Ecto neural progenitor cell (in vitro differentiated cells): ENCODE results near the gene PCOLCE2.
"Not testable (repeated sequence)": the region's sequence is repeated elsewhere in the genome, so short reads cannot be mapped to it uniquely, and the experiment has no call there.

Source experiments
- DNase-seq: peaks from one replicate; pipeline ENCODE4 v3.0.0-alpha.2; 2018; ENCODE audit warnings: low spot score

The PCOLCE2 gene

DNA sequence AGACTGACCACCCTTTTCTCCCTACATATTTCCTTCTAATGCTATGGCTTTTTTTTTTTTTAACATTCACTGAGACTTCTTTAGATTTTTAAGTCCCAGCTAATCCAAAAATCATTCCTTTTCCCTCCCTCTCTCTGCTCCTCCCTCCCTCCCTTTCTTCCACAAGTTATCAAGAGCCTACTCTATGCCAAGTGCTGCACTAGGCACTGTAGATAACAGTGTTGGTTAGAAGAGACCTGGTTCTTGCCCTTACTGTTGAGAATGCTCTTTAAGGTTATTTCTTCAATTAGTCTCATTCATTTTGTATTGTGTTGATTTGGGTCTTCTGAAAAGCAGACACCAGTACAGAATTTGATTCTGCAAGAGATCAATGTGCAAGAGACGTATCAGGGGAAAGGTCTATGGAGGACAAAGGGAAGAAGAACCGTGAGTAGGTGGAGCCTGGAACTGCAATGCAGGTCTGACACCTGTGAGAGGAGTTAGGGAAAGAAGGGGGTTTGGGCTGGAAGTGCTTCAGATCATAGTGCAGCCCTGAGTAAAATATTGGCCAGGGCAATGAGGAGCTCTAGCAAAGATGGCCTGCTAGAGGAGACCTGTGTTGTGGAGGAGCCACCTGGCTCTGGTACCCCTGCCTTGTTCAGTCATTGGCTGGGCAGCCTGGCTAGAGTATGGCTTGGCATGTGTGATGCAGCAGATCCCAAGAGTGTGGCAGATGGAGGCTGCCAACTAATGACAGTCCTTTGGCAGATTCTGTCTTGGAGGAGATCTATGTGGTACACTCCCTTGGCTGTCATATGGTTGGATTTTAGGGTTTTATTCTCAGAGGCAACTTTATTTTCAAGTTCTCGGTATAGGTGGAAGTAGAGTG lies 9.7 kb upstream of the PCOLCE2 start:
- no peak for DNase-seq

DNA sequence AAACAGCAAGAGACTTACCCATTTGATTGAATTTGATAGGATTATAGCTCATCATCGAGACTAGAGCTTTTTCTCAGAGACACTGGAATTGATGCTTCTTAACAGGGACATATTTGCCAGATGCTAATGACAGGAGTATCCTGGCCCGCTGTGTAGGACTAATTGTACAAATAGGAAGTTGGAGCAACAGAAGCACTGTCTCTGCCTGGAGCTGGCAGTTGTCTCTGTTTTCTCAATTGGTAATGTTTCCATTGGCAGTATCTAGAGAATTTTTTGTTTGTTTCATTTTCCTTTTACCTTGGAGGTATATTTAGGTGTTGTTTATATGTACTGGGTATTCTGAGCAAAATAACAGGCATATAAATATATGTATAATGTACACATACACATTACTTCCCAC lies 8.9 kb upstream of the PCOLCE2 start:
- DNase-seq = no peak

DNA sequence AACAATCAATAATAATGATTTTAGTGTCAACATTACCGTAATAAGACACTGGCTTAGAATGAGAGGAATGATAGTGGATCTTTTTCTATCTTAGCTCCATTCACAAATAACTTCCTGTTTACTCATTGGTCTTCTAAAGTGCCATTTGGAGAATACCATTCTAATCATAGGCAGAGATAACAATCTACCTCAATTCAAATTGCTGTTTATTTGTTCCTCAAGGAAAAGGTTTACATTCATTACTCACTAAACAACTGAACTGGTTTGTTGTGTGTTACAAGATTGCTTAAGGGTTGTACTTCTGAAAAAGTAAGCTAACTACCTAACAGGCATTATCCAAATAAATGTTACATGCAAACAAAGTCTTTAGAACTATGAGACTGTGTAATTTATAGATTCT lies 8.1 kb upstream of the PCOLCE2 start:
- no peak for DNase-seq

DNA sequence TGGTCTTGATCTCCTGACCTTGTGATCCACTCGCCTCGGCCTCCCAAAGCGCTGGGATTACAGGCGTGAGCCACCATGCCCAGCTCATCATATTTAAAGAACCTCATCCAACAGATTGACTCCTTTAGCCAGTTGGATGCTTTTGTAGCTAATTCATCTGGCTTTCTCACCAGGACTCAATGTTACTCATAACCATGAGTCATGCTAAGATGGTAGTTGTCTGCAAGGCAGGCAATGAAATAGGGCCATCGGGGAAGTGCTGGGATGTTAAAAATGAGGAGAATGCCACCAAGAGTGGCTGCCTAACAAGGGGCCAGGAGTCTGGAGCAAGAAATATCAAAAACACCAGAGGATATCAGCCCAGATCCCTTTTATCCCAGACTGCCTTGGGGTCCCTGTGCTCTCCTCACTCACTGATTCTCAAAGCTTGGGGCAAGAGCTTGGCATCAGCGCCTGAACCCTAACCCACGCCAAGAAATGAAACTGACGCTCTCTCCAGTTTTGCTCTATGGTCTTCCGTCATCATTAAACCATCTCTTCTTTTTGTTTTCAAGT lies 7.4 kb upstream of the PCOLCE2 start:
- DNase-seq = no peak

DNA sequence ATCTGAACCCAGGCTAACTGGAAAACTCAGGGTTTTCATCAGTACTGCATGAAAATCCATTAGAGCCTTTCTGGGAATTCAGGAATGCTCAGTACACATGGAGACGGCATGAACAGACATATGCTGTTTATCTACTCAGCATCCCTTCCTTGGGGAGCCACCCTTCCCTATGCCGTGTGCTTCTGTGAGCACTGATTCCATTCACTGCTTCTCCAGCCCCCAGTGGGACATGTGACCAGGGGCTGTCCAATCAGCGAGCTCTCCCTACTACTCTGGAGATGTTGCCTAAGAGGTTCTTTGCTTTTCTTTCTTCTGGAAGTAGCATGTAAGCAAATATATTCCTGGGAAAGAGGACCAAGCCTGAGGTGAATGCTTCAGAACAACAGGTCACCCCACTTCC lies 5.6 kb upstream of the PCOLCE2 start:
- no peak for DNase-seq

DNA sequence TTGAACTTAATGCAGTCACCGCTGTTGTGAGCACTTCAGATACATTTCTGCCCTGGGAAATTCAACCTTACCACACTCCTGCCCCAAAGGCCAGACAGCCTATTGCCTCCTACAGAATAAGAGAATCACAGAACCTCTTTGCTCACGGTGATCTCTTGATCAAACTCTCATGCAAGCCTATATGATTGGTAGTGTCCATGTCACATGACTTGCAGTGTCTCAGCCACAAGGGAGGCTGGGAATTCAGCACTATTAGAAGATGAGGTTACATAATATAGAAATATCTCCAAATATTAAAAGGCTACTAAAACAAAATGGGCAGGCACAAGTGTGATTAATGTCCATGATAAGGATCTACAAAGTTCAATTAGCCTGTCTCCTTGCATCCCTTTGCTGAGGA lies 3.8 kb upstream of the PCOLCE2 start:
- no peak for DNase-seq

DNA sequence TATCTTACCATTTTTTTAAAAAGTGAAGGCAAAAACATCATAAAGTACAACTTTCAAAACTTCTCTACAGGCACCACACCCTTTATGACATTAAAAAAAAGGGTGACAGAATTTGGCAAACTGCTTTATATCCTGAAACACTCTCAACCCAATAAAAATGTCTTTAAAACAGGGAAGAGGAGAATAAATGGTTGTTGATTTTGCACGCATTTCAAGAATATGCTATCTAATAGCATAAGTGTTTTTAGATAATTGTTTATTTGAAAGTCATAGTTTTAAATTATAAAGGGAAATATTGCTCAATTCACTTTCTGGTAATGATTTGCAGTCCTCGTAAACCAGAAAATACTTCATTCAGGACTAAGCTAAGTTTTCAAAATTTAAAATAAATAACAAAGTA lies 1.7 kb upstream of the PCOLCE2 start:
- DNase-seq = no peak

DNA sequence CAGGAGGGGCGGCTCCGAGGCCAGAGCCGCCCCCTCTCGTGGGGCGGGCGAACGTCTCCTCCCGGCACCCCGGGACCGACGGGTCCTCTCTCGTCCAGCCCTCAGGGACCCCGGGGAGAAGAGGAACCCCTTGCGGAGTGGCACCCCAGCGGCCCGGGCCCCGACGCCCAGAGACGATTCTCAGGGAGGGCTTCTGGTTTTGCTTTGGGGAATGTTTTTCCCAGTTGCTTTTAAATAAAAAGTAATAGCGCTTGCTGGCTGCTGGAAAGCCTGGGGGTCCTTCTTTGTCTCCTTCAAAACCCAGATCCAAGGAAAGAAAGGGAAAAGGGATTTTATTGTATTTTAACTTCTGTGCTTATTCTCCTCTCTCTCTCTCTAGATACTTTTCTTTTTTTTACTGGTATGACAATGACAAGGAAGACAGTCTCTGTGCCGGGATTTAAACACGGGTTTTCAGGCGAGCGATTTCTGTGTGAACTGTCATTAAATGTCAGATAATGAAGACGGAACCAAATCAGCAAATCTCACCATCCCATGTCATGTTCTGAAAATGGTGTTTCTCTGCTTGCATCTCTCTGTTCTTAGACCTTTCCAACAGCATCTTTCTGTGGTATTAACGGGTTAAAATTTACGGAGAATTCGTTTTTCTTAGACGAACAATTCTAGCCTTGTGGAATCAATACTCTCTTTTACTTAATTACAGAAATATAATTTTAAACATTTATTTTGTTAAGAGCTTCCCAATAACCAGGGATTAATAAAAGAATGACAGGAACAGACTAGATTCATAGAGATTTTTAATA lies 530 bp upstream of the PCOLCE2 start:
- no peak for DNase-seq

DNA sequence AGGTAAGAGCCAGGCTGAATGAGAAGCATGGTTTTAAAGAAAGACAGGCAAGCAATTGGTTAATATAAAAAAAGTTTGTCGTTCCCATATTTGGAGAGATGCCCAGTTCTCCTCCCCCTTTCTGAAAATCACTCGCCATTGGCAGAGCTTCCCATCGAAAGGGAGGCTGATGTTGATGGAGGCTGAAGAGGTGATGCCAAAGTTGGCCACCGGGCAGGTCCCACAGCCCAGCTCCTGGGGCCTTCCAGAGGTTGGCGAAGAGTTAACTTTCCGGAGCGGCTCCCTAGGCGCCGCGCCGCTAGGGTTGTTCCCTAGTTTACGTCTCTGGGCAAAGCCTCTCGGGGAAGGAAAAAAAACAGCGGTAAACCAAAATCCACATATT lies 793 bp downstream of the PCOLCE2 start:
- DNase-seq = no peak

DNA sequence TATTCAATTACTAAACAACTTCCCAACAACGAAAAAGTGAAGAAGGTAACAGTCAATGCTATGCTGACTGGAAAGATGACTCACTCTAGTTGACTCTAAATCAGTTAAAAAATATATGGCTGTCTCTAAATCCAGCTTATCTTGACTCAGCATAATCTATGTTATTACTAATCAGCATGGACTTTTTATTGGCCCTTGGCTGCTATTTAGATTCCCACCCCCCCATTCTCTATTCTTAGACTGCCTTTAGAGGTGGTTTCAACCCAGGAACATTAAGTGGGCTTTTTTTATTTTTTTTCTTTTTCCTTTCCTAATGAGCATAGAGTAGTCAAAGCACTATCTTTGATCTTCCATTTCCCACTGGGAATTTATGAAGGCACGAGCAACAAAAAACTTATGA lies 1.9 kb downstream of the PCOLCE2 start:
- DNase-seq = no peak

DNA sequence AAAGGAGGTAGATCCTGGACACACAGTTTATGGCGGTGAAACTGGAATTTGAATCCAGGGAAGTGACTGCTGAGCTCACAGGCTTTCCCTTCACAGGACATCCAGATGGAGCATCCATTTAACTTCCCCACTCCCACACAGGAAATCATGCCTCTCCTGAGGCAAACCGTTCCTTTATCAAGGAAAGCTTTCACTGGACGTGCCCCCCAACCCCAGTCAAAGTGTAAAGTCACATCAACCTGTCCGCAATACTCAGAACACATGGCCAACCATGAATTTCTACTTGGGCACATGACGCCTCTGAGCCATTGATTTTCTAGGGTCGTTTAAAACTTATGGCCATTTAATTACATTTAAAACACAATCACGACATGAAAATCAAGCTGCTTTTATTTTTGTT lies 2.9 kb downstream of the PCOLCE2 start:
- no peak for DNase-seq

DNA sequence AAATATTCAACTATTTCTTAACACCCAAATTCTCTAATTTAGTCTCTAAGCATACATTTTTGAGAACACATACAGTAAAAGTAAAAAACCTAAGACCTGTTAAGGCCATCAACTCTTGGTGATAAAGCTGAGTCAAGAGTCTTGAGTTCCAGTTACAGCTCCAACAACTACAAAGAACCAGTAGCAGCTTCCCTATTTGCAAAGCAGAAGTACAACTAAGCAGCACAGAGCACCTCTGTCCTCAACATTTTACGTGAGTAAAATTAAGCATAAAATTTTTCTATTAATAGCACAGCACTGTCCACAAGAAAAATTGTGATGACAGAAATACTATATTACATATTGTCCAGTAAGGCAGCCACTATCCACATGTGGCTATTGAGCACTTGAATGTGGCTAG lies 4.4 kb downstream of the PCOLCE2 start:
- no peak for DNase-seq

DNA sequence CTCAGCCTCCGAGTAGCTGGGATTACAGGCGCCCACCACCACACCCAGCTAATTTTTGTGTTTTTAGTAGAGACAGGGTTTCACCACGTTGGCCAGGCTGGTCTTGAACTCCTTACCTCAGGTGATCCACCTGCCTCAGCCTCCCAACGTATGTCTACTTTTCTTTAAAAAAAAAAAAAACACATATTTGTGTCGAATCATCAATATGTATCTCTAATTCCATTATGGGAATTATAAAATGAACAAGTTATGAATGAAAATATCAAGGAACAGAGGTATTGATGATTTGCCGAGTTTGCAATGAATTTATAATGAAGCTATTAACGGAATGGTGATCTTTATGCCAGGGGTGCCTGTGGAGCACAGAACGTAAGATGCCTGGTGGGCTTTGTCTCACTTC lies 5.3 kb downstream of the PCOLCE2 start:
- DNase-seq = not testable (repeated sequence)

DNA sequence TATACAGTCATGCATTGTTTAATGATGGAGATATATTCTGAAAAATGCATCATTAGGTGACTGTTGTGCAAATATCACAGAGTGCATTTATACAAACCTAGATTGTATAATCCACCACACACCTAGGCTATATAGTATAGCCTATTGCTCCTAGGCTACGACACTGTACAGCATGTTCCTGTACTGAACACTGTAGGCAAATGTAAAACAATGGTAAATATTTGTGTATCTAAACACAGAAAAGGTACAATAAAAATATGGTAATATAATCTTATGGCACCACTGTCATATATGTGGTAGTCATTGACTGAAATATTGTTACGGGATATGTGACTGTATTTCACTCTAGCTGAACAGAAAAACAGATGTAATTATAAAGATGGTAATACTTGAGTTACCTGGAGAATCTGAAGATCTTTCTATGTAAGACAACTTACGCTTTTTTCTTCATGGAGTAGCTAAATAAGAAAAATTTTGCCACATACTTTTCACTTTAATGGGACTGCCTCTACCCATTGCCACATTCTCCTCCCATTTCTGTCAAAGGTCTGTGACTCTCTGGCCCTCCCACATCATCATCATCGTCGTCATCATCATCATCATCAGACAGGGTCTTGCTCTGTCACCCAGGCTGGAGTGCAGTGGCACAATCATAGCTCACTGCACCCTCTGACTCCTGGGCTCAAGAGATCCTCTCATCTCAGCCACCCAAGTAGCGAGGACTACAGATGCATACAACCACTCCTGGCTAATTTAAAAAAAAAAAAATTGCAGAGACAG lies 7.2 kb downstream of the PCOLCE2 start:
- DNase-seq = no peak

DNA sequence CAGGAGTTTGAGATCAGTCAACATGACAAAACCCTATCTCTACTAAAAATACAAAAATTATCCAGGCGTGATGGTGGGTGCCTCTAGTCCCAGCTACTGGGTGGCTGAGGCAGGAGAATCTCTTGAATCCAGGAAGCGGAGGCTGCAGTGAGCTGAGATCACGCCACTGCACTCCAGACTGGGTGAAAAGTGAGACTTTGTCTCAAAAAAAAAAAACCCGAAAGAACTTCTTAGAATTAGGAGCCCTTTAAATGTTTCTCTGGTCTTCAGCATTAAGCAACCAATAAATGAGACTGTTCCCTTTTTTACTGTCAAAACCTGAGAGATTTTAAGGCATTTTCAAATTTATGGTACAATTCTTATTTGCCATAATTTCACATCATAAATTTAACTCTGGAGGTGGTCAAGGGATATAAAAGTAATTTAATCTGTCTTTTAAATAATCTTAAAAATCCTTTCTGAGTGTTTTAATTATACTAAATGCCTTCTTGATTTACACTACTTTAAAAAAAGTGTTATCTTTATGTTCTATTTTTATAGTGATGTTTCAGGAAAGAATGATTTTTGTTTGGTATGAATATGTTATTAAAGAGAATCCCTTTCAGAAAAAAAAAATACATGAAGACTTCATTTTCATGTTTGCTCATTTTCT lies 10.1 kb downstream of the PCOLCE2 start:
- DNase-seq = no peak

DNA sequence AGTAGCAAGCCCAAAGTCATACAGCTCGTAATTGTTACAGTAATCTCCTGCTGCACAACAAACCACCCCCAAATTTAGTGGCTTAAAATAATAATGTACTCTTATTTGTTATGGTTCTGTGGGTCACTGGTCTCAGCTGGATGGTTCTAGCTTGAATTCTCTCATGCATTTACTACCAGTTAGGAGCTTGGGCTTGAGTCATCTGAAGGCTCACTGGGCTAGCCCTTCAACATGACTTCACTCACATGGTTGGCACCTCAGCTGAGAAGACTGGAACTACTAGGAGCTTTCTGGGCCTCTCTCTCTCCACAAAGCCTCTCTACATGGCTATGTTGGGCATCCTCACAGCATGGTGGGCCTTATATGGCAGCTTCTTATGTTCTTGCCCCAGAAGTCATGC lies 12.5 kb downstream of the PCOLCE2 start:
- DNase-seq = no peak

DNA sequence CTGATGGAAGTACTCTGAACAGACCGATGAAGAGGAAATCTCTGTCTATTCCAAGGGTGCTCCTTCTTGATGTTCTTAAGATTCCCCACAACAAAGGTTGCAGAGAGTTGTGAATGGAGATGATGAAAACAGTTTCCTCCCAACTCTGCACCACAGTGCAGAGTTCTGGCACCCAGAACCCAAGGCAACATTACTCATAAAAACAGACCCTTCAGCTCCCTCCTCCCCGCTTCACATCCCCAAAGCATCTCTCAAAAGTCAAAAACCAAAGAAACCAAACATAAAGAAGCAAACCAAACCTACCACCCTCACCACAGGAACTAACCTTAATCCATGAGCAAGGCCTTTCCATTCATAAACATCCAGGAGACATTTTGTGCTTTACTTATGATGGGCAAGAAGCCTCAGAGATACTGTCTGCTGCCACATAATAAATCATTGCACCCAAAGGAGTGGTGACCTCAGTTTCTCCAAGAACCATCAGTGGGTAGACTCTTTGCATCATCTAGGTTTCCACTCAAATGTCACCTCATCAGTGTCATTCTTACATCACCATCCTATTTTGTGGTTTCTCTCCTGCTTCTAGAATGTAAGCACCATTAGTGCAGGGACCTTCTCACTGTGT lies 13.2 kb downstream of the PCOLCE2 start:
- DNase-seq = no peak

DNA sequence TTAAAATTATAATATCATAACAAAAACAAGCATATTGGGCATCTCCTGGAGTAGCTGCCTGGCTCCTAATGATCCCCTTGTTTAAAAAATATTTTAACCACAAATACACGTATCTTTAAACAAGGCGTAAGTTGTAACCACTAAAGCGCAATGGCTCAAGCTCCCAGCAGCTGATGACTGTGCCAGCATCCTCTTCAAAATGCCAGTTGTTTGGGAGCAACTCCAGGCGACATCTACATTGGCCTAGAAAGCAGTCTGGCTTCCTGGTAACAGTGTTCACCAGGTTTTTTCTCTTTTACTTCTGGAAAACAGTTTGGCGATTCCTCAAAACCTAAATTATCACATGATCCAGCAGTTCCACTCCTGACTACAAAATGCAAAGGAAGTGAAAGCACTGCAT lies 13.8 kb downstream of the PCOLCE2 start:
- no peak for DNase-seq

DNA sequence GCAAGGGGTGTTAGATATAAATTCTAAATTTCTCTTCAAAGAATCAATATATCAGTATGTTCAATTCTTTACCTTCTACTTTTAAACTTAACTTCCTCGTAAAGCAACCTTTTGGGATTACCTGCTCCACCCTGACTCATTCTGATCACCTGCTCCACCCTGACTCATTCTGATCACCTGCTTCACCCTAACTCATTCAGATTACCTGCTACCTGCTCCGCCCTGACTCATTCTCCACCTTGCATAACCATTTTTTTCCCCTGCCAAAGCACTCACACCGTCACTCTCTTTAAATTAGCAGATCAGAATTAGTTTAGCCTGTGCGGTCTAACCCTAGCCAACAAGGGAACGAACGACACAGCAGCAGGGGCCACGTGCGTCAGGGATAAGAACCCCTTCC lies 20.5 kb downstream of the PCOLCE2 start:
- not testable (repeated sequence) for DNase-seq

DNA sequence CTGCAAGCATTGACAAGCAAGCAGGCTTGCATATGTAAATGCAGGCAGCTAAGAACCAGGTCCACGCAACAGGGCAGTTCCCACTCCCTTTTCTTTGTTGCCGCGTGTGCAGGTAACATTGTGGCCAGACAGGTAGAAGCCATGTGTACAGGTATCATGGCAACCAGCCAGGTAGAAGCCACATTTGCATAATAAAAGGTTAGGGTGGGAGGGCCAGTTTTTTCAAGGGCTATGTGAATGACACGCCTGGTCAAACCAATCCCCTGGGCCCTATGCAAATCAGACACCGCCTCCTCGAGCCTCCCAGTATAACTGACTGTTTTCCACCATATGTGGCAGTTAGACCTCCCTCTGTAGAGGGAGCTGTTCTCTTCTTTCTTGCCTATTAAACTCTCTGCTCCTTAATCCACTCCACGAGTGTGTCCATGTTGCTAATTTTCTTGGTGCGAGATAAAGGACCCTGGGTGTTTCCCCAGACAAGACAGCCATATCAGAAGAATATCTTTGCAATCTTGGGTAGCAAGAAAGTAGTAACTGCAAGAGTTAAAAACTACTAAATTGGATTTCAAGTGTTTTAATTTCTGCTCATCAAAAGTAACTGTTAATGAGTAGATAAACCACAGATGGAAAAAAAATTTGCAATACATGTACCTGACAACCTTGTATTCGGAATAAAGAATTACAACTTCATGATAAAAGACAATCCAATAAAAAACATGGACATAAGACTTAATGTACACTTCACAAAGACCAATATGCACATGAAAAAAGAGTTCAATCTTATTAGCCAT lies 21.8 kb downstream of the PCOLCE2 start:
- peak; percentile 56 for DNase-seq
